NAMALWA (cell line): ENCODE results near the gene XYLT1.
A peak's percentile ranks its signal among the peaks of the same experiment; 100 is the strongest.

ENCODE experiments used
- DNase-seq: peaks from one replicate; pipeline ENCODE4 v3.0.0-alpha.2; 2015; ENCODE audit warnings: low spot score

Gene XYLT1

GRCh38 chr16:17286443-17286842, 184.3 kb downstream of the XYLT1 start:
- no peak for DNase-seq

- DNase-seq: no peak
These were observed 187.7 kb downstream of the XYLT1 start for GRCh38 chr16:17283016-17283415.

GRCh38 chr16:17282247-17282646, 188.5 kb downstream of the XYLT1 start:
- no peak for DNase-seq

DNA sequence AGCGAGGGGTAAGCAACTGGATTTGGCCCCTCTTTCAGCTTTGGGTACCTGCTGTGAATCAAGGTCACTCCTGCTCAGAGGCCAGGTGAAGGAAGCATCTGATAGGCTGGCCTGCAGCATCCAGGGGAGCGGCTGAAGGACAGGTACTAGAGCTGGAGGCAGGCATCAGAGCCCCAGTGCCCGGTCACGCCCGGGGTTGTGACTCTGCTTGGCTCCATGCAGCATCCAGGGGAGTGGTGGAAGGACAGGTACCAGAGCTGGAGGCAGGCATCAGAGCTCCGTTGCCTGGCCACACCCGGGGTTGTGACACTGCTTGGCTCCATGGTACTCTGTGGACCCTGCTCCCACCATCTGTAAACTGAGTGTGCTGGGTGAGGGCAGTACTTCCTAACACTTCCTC, 189.7 kb downstream of the XYLT1 start:
- no peak for DNase-seq

GRCh38 chr16:17278988-17279387, 191.8 kb downstream of the XYLT1 start:
- no peak for DNase-seq

DNA sequence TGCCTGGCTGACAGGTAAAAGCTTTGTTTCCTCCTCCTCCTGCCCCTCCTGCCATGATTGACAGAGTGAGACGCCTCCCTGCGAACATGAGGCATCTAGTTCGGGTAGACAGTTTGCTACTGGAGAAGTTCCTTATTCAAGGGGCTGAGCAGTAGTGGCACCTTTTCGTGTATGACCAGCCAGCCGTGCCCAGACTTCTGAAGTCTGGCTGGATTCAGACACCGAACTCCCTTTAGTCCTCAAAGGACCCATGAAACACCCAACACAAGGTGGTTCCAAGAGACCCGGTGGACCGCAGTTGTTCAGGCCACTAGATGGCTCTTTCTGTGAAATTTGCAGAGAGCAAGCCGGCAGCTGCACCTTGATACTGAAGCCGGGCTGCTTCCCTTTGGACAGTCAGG, 192.8 kb downstream of the XYLT1 start:
- DNase-seq: peak; percentile 46

DNA sequence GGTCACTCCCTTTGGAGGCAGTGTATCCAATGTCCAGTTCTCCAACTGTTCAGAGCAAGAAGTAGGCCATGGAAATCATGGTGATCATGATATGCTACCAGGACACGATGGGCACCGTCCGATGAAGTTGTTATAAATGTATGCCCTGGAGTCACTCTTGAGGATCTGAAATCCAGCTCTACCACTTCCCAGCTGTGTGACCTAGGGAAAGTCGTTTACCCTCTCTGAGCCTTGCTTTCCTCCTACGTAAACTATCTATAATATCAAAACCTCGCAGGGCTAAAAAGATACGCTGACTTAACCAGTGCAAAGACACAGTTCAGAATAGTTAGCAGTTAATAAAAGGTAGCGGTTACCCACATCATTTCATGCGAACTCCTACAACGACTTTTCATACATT, 194.2 kb downstream of the XYLT1 start:
- no peak for DNase-seq

- no peak for DNase-seq
These were observed 194.7 kb downstream of the XYLT1 start for GRCh38 chr16:17276010-17276530.

DNA sequence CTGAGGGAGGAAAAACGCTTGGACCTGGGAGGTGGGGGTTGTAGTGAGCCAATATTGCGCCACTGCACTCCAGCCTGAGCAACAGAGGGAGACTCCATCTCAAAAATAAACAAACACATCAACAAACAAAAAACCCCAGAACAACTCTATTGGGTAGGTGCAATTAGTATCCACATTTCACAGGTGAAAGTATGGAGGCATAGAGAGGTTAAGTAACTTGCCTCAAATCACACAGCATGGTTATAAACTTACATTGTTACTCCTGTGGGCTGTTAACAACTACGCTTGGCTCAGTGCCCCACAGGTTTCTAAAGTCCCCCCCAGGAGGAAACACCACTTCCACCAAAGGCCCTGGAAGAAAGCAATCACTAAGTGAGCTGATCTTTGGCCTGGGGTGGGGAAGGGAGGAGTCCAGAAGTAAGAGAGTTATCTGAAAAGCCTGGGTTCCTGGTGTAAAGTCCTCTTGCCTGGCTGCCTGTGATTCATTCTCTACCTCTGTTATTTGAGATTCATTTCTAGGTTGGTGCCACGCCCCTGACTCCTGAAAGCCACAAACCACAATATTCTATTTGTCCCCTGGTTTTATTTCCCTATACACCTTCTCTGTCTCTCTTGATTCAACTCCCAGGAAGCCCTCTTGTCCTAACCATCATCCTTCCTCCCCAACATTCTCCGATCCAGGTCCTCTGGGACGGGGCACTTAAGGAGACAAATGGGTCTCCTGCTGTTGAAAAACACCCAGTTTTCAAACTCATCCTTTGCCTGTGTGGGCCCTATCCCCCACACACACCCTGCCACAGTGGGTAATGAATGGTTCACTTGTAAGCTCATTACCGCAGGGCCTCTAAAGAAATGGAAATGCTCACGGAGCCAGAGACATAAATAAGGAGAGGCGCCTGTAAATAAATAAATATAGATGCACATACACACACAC, 195.4 kb downstream of the XYLT1 start:
- no peak for DNase-seq

DNA sequence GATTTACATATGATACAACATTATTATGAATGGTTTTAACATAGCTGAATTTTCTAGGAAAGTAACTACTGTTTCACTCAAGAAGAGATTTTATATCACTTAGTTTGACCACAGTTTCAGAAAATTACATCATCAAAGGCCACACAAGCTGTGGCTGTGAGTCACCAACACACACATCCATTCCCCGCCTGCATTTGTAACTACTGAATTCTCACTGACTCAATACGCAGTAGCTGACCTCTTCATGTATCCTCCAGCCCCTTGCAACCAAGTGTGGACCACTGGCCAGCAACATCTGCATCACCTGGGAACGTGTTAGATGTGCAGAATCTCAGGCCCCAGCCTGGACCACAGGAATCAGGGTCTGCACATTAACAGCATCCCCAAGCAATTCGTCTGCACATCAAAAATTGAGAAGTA, 197.6 kb downstream of the XYLT1 start:
- no peak for DNase-seq

- DNase-seq: no peak
These were observed 198.0 kb downstream of the XYLT1 start for GRCh38 chr16:17272716-17273115.

GRCh38 chr16:17271687-17272086, 199.1 kb downstream of the XYLT1 start:
- no peak for DNase-seq

- no peak for DNase-seq
These were observed 200.1 kb downstream of the XYLT1 start for GRCh38 chr16:17270683-17271109.

DNA sequence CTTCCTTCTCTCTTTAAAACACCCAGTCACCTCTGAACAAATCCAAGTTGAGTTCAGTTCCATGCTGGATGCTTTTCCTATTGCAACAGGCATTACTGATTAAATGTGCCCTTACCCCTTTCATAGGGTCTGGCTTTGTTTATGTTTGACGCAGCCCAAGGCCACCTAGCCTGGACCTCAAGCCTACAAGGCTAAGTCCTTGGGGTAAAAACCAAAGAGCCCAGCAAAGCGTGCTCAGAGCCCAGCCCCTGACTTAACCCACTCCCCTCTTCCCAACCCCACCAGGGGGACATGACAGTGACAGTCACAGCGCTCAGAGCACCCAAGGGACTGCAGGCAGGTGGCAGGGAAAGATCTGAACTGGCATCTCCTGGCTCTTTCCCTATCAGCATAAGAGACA, 200.6 kb downstream of the XYLT1 start:
- no peak for DNase-seq

GRCh38 chr16:17269439-17269838, 201.3 kb downstream of the XYLT1 start:
- no peak for DNase-seq

GRCh38 chr16:17266608-17267313, 204.0 kb downstream of the XYLT1 start:
- DNase-seq: no peak

GRCh38 chr16:17265154-17265553, 205.6 kb downstream of the XYLT1 start:
- no peak for DNase-seq

DNA sequence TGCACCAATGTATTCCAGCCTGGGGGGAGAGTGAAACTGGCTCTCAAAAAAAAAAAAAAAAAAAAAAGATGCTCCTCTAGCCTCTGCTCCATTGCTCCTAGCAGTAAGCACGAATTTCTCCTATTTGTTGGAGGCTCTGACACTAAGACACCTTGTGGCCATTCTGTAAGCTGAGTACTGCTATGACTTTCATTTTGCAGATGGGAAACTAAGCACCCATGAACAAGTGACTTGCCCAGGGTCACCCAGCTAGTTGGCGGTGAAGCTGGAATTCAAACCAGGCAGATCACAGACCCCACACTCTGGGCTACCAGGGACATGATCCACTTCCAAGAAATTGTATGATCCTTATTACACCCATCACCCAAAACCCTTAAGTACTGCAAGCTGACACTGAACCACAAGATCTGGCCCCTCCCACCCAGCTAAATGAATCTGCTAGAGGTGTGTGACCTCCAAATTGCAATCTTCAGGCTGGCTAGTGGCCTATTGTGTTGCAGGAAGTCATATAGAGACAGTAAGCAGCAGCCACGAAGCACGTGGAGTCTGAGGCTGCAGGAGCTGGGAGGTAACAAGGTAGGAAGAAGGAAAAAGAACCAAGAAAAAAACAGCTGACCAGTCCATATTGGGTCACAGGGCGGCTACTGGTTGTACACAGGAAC, 209.4 kb downstream of the XYLT1 start:
- DNase-seq: no peak

GRCh38 chr16:17260276-17260849, 210.4 kb downstream of the XYLT1 start:
- DNase-seq: no peak

- DNase-seq: no peak
These were observed 210.9 kb downstream of the XYLT1 start for GRCh38 chr16:17259751-17260270.

DNA sequence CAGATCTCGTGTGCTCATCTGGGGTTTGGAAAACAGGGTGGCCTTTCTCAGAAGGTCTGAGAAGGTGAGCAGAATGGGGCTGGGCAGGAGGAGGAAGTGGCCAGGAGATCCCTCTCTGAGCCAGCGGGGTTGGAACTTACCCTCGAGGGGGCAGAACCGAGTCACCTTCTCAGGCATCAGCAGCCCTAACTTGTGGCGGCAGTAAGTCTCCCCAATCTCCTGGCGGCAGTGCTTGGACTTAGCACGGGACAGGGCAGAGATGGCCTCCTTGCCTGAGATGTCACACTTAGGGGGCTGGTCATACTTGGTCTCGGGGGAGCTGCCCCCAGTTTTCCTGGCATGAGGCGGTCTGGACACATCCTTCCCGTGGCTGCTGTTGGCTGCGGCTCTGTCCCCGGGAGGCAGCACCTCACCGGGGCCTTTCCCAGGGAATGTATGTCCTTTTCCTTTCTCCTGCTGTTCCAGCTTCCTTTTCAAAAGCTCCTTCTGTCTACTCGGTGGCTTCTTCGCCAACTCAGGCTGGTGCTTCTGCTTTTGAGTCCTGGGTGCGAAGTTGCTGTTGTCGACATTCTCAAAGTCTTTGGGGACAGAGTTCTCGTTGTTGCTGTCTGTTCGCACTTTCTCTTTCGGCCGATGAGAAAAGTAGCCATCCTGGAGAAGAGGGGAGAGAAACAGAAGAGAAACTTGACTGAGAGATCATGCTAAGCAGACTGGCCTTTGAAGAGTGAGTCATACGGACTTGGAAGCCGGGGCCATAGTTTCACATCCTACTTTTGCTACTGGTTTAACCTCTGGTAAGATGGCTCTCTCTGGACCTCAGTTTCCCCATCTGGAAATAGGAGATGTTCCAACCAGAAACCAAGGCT, 211.7 kb downstream of the XYLT1 start:
- DNase-seq: no peak
